ENCODE data around the gene TRAK2.

DNA sequence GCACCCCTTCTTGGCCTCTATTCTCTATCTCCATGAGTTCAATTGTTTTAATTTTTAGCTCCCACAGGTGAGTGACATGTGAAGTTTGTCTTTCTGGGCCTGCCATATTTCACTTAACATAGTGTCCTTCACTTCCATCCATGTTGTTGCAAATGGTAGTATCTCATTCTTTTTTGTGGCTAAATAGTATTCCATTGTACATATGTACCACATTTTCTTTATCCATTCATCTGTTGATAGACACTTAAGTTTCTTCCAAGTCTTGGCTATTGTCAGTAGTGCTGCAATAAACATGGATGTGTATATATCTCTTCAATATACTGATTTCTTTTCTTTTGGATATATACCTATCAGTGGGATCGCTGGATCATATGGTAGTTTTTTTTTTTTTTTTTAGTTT lies 9.3 kb upstream of the TRAK2 start:
- TF ChIP-seq, protein P1, sequence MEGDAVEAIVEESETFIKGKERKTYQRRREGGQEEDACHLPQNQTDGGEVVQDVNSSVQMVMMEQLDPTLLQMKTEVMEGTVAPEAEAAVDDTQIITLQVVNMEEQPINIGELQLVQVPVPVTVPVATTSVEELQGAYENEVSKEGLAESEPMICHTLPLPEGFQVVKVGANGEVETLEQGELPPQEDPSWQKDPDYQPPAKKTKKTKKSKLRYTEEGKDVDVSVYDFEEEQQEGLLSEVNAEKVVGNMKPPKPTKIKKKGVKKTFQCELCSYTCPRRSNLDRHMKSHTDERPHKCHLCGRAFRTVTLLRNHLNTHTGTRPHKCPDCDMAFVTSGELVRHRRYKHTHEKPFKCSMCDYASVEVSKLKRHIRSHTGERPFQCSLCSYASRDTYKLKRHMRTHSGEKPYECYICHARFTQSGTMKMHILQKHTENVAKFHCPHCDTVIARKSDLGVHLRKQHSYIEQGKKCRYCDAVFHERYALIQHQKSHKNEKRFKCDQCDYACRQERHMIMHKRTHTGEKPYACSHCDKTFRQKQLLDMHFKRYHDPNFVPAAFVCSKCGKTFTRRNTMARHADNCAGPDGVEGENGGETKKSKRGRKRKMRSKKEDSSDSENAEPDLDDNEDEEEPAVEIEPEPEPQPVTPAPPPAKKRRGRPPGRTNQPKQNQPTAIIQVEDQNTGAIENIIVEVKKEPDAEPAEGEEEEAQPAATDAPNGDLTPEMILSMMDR (IDR thresholded peaks at IDR 0.05), result no peak
- TF ChIP-seq EZH2 (IDR thresholded peaks at IDR 0.05; ENCODE audit: borderline replicate concordance, insufficient read depth, low read depth, low read length, poor library complexity, severe bottlenecking), result no peak

Measured in B cell (primary cell).